IPS-18c (cell line): ENCODE data around the gene TMEM184A.
"Not testable (repeated sequence)": the region's sequence is repeated elsewhere in the genome, so short reads cannot be mapped to it uniquely, and the experiment has no call there.

Experiments used
- H3K4me3 ChIP-seq: 2 replicates; pipeline ENCODE4 v1.7.0; 2013; ENCODE audit warnings: low read depth, mild to moderate bottlenecking, low read length, moderate library complexity; ENCODE audit not compliant: insufficient read depth
- H3K9me3 ChIP-seq: one replicate; pipeline ENCODE4 v1.6.1; 2013; ENCODE audit warnings: mild to moderate bottlenecking, low read length, moderate library complexity; ENCODE audit not compliant: control insufficient read depth, insufficient read depth

Gene TMEM184A

DNA sequence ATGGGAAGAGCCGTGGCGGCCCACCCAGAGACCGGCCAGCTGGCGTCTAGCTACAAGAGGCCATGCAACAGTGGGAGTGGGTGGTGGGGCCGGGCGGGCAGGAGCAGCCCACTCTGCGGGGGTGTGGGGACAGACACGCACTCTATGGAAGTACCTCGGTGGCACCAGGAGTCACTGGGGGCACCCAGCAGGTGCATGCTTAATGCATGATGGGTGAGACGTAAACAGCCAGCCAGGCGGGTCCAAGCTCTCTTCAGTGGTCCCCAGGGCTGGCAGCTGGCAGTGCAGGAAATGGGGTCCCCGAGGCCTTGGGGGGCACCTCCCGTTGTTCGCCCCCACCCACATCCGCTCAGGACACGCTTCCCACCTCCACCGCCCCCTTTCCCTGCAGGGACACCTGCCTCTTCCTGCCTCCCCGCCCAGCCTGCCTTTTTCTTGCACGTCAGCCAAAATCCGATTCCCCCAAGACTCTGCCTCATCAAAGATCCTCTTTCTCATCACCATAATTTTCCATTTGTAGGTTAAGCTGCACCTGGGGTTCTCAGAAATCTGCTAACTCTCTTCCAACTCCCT, 36.4 kb upstream of the TMEM184A start:
- H3K9me3 ChIP-seq, result no peaks in the 10 kb centered on the region
- H3K4me3 ChIP-seq, result no peak overlapping the region

GRCh38 chr7:1591876-1592275, 35.9 kb upstream of the TMEM184A start:
- H3K4me3 ChIP-seq, result no peak overlapping the region
- H3K9me3 ChIP-seq, result no peaks in the 10 kb centered on the region

DNA sequence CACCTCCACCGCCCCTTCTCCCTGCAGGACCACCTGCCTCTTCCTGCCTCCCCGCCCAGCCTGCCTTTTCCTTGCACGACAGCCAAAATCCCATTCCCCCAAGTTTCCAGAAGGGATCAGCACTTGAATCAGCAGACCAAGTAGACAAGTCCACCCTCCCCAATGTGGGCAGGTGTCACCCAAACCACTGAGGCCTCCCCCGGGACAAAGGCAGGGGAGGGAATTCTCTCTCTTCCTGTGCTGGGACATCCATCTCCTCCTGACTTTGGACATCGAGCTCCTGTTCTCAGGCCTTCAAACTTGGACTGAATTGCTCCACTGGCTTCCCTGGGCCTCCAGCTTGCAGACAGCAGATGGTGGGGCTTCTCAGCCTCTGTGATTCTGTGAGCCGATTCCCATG, 35.4 kb upstream of the TMEM184A start:
- no peak overlapping the region for H3K4me3 ChIP-seq
- H3K9me3 ChIP-seq, result no peaks in the 10 kb centered on the region

DNA sequence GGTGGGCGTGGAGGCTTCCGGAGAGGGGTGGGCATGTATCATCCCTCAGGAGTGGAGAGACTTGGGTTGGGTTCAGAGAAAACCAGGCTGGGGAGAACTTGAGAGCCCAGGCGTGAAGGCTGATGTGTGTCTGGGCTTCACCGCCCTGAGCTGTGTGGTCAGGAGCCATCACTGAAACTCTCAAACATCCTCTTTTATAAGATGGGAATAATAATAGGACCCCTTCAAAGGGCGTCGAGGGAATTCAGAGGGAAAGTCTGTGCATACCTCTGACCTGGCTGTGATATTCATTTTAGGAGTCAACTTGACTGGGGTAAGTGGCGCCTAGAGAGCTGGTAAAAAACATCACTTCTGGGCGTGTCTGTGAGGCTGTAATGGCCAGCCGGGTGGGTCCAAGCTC, 34.9 kb upstream of the TMEM184A start:
- H3K9me3 ChIP-seq, result no peaks in the 10 kb centered on the region

GRCh38 chr7:1590476-1590875, 34.5 kb upstream of the TMEM184A start:
- Histone ChIP-seq H3K4me3 (no peak overlapping the region), H3K9me3 (no peaks in the 10 kb centered on the region)

More for the DNA sequence above, 34.9 kb upstream of the TMEM184A start:
- H3K4me3 ChIP-seq, result no peak overlapping the region

DNA sequence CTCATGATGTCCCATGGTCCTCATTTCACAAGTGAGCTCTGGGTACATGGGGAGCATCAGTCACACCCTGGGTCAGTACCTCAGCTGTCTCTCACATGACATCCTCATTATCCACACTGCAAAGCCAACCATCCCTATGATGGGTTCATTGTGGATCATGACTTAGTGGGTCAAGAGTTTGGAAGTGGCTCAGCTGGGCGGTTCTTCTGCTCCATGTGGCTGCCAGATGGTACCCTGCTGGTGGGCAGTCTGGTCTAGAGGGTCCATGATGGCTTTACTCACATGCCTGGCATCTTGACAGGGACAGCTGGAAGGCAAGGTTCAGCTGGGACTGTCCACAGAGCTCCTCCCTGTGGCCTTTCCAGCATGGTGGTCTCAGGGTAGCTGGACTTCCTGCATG, 33.0 kb upstream of the TMEM184A start:
- no peaks in the 10 kb centered on the region for H3K9me3 ChIP-seq
- no peak overlapping the region for H3K4me3 ChIP-seq

DNA sequence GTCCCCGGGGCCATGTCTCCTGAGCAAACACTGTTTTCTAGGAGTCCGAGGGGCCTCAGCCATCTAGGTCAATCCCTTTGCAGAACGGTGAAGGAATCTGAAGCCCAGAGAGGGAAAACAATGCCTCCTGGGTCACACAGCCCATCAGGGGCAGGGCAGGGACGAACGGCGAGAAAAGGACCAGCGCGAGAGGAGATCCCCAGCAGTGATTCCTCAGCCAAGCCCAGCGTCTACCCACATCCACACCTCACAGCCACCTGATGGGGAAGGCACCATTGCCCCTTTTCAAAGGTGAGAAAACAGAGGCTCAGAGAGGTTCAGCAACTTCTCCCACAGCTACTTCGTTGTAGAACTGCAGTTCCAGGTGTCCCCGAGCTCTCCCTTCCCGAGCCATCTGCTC, 31.7 kb upstream of the TMEM184A start:
- H3K4me3 ChIP-seq, result no peak overlapping the region
- no peaks in the 10 kb centered on the region for H3K9me3 ChIP-seq

GRCh38 chr7:1586827-1587705, 31.1 kb upstream of the TMEM184A start:
- no peaks in the 10 kb centered on the region for H3K9me3 ChIP-seq
- H3K4me3 ChIP-seq, result no peak overlapping the region

GRCh38 chr7:1586126-1586826, 30.3 kb upstream of the TMEM184A start:
- Histone ChIP-seq H3K4me3 (no peak overlapping the region), H3K9me3 (no peaks in the 10 kb centered on the region)

- Histone ChIP-seq H3K9me3 (no peaks in the 10 kb centered on the region), H3K4me3 (no peak overlapping the region)
These were observed 29.4 kb upstream of the TMEM184A start for GRCh38 chr7:1585142-1585981.

DNA sequence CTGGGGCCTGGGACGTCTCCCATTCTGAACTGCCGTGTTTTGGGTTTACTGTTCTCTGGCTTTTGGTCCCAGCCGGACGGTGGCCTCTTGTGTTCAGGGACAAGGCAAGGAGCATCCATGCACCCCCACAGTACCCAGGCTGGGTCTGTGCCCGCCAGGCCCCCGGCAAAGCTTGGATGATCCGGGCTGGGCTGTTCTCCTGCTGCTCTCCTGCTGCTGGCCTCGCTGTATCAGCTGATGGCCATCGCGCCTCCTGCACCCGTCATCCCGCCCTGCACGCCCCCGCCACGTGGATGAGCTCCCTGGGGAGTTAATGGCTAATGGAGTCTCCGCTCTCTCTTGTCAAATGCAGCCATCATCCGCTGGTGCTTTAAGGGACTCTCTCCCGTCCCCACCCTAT, 28.7 kb upstream of the TMEM184A start:
- H3K9me3 ChIP-seq, result no peaks in the 10 kb centered on the region
- H3K4me3 ChIP-seq, result no peak overlapping the region

- H3K9me3 ChIP-seq, H3K4me3 ChIP-seq: not testable (repeated sequence)
These were observed 27.4 kb upstream of the TMEM184A start for GRCh38 chr7:1583241-1583930.

DNA sequence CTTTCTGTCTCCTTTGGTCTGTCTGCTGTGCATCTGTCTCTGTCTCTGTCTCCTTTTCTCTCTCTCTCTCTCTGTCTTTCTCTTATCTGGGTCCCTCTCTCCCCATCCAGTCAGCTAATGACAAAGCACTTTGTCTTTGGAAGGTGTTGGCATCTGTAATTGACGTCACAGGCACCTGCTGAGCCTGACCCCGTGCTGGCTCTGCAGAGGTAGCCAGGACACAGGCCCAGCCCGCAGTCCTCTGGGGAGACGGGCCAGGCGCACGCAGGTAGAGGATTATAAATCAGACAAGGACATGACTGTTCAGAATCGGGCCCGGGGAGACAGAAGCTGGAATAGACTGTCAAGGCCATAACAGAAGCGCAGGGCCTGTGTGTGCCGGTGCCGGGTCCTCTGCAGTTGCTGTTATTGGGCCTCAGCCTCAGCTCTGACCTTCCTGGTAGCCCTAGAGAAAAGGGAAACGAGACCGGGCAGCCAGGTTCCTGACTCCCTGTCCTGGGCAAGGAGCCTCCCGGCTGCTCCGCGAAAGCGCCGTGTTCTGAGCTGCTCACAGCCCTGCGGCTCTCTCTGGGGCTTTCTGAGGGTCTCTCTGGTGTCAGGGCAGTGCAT, 24.5 kb upstream of the TMEM184A start:
- Histone ChIP-seq H3K4me3 (no peak overlapping the region), H3K9me3 (no peaks in the 10 kb centered on the region)

GRCh38 chr7:1579481-1580421, 23.7 kb upstream of the TMEM184A start:
- Histone ChIP-seq H3K4me3 (no peak overlapping the region), H3K9me3 (no peaks in the 10 kb centered on the region)

DNA sequence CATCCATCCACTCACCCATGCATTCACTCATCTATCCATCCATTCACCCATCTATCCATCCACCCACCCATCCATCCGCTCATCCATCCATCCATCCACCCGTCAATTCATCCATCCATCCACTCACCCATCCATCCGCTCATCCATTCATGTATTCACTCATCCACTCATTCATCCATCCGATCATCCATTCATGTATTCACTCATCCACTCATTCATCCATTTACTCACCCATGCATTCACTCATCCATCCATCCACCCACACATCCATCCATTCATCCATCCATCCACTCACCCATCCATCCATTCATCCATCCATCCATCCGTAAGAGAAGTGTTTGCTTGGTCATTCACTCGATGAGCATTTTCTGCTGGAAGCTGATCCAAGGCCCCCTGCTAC, 22.5 kb upstream of the TMEM184A start:
- Histone ChIP-seq H3K4me3 (no peak overlapping the region), H3K9me3 (no peaks in the 10 kb centered on the region)
